A673 (cell line): Measurements from ENCODE around the gene NOL9.

Source experiments
- EZH2 ChIP-seq: fragments of 200-600 bp; sonication (generic); IDR thresholded peaks from 2 replicates; pipeline ENCODE4 v1.6.1; 2017; ENCODE audit warnings: borderline replicate concordance, low read depth, mild to moderate bottlenecking, mixed read lengths, antibody characterized with exemption, low read length; ENCODE audit not compliant: poor library complexity, severe bottlenecking
- TF ChIP-seq, protein P1 (sequence below): fragments of 300-800, 200-600 bp; sonication (generic); conservative IDR thresholded peaks from 2 replicates; pipeline ENCODE4 v1.5.1; 2017; ENCODE audit warnings: low read depth, mild to moderate bottlenecking, antibody characterized with exemption, low read length, moderate library complexity, mixed read lengths

- TF ChIP-seq, protein P1, sequence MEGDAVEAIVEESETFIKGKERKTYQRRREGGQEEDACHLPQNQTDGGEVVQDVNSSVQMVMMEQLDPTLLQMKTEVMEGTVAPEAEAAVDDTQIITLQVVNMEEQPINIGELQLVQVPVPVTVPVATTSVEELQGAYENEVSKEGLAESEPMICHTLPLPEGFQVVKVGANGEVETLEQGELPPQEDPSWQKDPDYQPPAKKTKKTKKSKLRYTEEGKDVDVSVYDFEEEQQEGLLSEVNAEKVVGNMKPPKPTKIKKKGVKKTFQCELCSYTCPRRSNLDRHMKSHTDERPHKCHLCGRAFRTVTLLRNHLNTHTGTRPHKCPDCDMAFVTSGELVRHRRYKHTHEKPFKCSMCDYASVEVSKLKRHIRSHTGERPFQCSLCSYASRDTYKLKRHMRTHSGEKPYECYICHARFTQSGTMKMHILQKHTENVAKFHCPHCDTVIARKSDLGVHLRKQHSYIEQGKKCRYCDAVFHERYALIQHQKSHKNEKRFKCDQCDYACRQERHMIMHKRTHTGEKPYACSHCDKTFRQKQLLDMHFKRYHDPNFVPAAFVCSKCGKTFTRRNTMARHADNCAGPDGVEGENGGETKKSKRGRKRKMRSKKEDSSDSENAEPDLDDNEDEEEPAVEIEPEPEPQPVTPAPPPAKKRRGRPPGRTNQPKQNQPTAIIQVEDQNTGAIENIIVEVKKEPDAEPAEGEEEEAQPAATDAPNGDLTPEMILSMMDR: no peak
- no peak for TF ChIP-seq EZH2
These were observed 20.5 kb upstream of the NOL9 start for GRCh38 chr1:6574818-6575217.
